GM12878 (cell line): ENCODE data around the gene HBD.

ENCODE experiments used
- CTCF ChIP-seq, 3 experiments: IDR thresholded peaks in 2 of 3; conservative IDR thresholded peaks in 1 of 3; 2 replicates each; pipeline ENCODE4 v1.5.1; 2011; ENCODE audit warnings: low read depth in 3 of 3, low read length in 3 of 3, mild to moderate bottlenecking in 3 of 3, control low read depth in 2 of 3, moderate library complexity in 2 of 3, inconsistent platforms in 1 of 3, mixed read lengths in 1 of 3; ENCODE audit not compliant: control insufficient read depth in 2 of 3, insufficient read depth in 1 of 3; ENCODE audit errors: extremely low read depth in 1 of 3
- EP300 ChIP-seq, 2 experiments: fragments of 150-350 bp in 1 of 2; IDR thresholded peaks; 2 replicates each; pipeline ENCODE4 v1.6.1; 2011 to 2012; ENCODE audit warnings: low read depth in 2 of 2, low read length in 2 of 2, borderline replicate concordance in 1 of 2, improper control_type of control experiment in 1 of 2, inconsistent platforms in 1 of 2; ENCODE audit not compliant: control insufficient read depth in 1 of 2
- GABPA ChIP-seq: IDR thresholded peaks from 2 replicates; pipeline ENCODE4 v1.6.1; 2014; ENCODE audit warnings: antibody characterized with exemption, low read depth, mild to moderate bottlenecking, inconsistent platforms
- MAX ChIP-seq: IDR thresholded peaks from 2 replicates; pipeline ENCODE4 v1.6.1; 2012; ENCODE audit warnings: low read depth, low read length, improper control_type of control experiment
- MYC ChIP-seq: IDR thresholded peaks from 2 replicates; pipeline ENCODE4 v1.6.1; 2011; ENCODE audit warnings: mild to moderate bottlenecking, low read length, moderate library complexity, inconsistent platforms; ENCODE audit not compliant: insufficient read depth, insufficient replicate concordance, insufficient read length, severe bottlenecking
- POLR2AphosphoS5 ChIP-seq: IDR thresholded peaks from 2 replicates; pipeline ENCODE4 v1.6.1; 2011; ENCODE audit warnings: mild to moderate bottlenecking, low read length, inconsistent platforms
- RCOR1 ChIP-seq: conservative IDR thresholded peaks from 2 replicates; pipeline ENCODE4 v1.6.1; 2012; ENCODE audit warnings: low read depth, low read length, improper control_type of control experiment
- SMC3 ChIP-seq: IDR thresholded peaks from 2 replicates; pipeline ENCODE4 v1.6.1; 2011; ENCODE audit warnings: low read length, improper control_type of control experiment, borderline replicate concordance
- SUZ12 ChIP-seq: fragments of 200-600 bp; sonication (generic); IDR thresholded peaks from one replicate; pipeline ENCODE4 v1.6.1; 2018; ENCODE audit warnings: antibody characterized with exemption, mild to moderate bottlenecking; ENCODE audit not compliant: unreplicated experiment
- TCF7 ChIP-seq: IDR thresholded peaks from 2 replicates; pipeline ENCODE4 v1.6.1; 2014; ENCODE audit warnings: antibody characterized with exemption, borderline replicate concordance
- ZNF24 ChIP-seq: fragments of 450-650 bp; IDR thresholded peaks from 2 replicates; pipeline ENCODE4 v1.6.1; 2017; ENCODE audit warnings: antibody characterized with exemption, mild to moderate bottlenecking
- TF ChIP-seq, protein P1 (sequence below): fragments of 150-350 bp; IDR thresholded peaks from 2 replicates; pipeline ENCODE4 v1.6.1; 2014; ENCODE audit warnings: mild to moderate bottlenecking, low read depth, low read length

DNA sequence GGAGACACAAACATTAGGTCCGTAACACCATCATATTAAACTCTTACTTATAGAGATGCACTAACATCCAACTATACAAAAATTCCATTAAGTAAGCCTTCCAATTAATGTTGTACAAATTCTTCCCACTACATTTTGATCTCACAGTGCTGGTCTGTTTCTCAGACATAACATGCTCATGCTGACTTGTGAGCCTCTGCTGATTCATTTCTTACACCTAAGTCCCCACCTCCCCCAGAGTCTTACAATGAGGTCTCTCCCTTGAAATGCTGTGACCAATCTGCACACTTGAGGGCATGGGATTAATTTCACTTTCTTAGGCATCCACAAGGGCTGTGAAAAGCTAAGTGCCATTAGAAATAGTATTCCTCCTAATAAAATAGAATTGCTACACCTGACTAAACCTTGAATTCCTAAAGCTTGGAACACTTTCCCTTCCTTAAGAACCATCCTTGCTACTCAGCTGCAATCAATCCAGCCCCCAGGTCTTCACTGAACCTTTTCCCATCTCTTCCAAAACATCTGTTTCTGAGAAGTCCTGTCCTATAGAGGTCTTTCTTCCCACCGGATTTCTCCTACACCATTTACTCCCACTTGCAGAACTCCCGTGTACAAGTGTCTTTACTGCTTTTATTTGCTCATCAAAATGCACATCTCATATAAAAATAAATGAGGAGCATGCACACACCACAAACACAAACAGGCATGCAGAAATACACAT lies 13.3 kb upstream of the HBD start:
- no peak for TF ChIP-seq CTCF (IDR thresholded peaks at IDR 0.05 in 2 of 3, conservative IDR thresholded peaks at IDR 0.05 in 1 of 3; ENCODE audit: control insufficient read depth in 2 of 3, extremely low read depth in 1 of 3, insufficient read depth in 1 of 3, low read depth in 3 of 3, low read length in 3 of 3)
- no peak for TF ChIP-seq MYC
- no peak for TF ChIP-seq EP300 (IDR thresholded peaks at IDR 0.05; ENCODE audit: borderline replicate concordance in 1 of 2, control insufficient read depth in 1 of 2, low read depth in 2 of 2, low read length in 2 of 2)
- no peak for TF ChIP-seq SMC3
- TF ChIP-seq ZNF24 = no peak
- TF ChIP-seq, protein P1, sequence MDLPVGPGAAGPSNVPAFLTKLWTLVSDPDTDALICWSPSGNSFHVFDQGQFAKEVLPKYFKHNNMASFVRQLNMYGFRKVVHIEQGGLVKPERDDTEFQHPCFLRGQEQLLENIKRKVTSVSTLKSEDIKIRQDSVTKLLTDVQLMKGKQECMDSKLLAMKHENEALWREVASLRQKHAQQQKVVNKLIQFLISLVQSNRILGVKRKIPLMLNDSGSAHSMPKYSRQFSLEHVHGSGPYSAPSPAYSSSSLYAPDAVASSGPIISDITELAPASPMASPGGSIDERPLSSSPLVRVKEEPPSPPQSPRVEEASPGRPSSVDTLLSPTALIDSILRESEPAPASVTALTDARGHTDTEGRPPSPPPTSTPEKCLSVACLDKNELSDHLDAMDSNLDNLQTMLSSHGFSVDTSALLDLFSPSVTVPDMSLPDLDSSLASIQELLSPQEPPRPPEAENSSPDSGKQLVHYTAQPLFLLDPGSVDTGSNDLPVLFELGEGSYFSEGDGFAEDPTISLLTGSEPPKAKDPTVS = no peak
- no peak for TF ChIP-seq TCF7
- TF ChIP-seq POLR2AphosphoS5 = no peak
- no peak for TF ChIP-seq MAX
- no peak for TF ChIP-seq GABPA
- no peak for TF ChIP-seq RCOR1
- TF ChIP-seq SUZ12 = no peak
